ENCODE data around the gene SNRK.

The SNRK gene

GRCh38 chr3:43273416-43273815 is 12.9 kb upstream of the SNRK start:
- no peak for DNase-seq (ENCODE audit: low read depth, low spot score)

- no peak for DNase-seq (ENCODE audit: low read depth, low spot score)
Measured at GRCh38 chr3:43279082-43279481, 7.3 kb upstream of the SNRK start.

DNA sequence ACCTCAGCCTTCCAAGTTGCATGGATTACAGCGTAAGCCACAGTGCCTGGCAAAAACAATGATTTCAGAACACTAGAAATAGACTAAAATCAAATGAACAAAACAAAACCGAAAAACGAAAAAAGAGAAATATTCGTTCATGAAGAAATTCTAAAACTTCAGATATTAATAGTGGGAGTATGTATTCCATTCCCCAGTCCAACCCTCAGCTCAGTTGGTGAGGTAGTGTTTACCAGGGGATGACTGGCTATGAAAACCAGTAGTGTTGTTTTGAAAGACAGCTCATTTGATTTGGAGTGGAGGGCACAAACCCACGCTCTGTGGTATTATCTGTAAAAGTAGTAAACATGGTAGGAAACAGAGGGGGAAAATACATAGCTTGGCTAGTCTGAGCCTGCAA is 6.8 kb upstream of the SNRK start:
- DNase-seq (ENCODE audit: low read depth, low spot score): no peak

- DNase-seq (ENCODE audit: low read depth, low spot score): no peak
Measured at GRCh38 chr3:43281020-43281419, 5.3 kb upstream of the SNRK start.

GRCh38 chr3:43284171-43284570 is 2.2 kb upstream of the SNRK start:
- no peak for DNase-seq (ENCODE audit: low read depth, low spot score)

DNA sequence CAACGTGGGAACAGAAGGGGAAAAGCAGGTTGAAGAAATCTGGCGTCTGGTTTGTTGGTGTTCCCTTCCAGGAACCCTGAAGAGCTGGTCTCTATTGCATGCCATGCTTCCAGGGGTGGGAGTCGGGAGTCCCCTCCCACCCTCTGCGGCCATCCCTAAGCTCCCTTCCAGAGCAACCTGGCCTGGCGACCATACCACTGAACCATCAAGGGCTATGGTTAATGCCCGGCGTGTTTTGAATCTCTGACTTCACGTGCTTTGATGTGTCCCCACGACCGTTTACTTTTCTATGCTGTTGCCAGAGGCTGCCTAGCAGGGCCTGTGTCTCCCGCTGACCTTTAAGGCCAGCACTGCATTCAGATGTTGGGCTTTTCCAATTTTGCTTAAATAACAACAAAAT is 696 bp upstream of the SNRK start:
- no peak for DNase-seq (ENCODE audit: low read depth, low spot score)

GRCh38 chr3:43286841-43287499 is 630 bp downstream of the SNRK start:
- DNase-seq (ENCODE audit: low read depth, low spot score): no peak

DNA sequence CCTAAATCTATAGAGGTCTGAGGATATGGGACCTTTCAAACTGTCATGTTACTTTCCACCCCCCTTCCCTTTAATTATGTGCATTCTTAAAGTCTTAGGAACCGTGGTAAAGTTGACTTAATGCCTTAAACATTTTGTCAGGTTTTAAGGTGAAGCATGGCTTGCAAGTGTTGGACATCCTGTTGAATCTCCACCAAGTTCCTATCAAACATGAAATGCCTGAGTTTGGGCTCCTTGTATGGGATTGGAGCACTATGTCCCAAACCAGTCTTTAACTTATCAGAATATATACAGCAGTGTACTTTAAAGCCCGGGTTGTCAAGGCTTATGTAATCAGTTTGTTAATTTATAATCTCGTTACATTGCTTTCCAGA is 1.1 kb downstream of the SNRK start:
- DNase-seq (ENCODE audit: low read depth, low spot score): no peak

DNA sequence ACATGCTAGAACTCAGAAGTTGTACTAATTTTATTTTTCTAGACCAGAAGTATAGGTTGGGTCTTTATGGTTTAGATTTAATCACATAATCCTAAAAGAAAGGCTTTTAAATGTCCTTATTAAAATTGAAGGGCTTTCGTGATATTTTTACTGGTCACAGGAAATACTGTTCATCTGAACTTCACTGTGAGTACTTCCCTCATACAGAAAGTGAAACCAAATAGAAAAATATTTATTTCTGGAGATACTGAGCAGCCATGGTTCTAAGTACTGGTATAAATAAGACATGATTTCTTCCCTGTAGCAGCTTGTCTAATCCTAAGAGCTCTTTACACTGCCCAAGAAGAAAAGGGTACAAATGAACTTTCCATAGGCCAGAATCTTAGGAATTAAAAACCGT is 2.0 kb downstream of the SNRK start:
- no peak for DNase-seq (ENCODE audit: low read depth, low spot score)

GRCh38 chr3:43288850-43289249 is 2.5 kb downstream of the SNRK start:
- DNase-seq (ENCODE audit: low read depth, low spot score): no peak

DNA sequence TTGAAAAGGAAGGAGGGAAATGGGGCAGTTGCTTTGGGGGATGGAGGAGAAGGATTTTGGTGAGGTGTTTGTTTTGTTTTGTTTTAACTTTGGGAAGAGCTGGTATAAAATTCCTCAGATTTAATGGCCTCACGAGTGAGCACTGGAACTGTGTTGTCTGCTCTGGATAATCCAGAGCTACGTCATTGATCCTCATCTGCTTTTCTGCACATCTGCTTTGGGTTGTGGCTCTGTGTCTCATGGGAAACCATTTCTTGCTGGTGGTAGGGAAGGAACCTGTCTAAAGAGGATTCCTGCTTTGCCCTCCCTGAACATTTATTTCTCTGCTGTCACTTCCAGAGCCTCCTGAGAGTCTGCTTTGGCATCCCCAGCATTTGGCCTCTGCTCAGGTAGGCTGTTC is 3.1 kb downstream of the SNRK start:
- no peak for DNase-seq (ENCODE audit: low read depth, low spot score)

GRCh38 chr3:43289841-43290470 is 3.6 kb downstream of the SNRK start:
- no peak for DNase-seq (ENCODE audit: low read depth, low spot score)

- DNase-seq (ENCODE audit: low read depth, low spot score): no peak
Measured at GRCh38 chr3:43290956-43291355, 4.6 kb downstream of the SNRK start.

- DNase-seq (ENCODE audit: low read depth, low spot score): no peak
Measured at GRCh38 chr3:43291546-43291945, 5.2 kb downstream of the SNRK start.

GRCh38 chr3:43294975-43295374 is 8.6 kb downstream of the SNRK start:
- DNase-seq (ENCODE audit: low read depth, low spot score): no peak

DNA sequence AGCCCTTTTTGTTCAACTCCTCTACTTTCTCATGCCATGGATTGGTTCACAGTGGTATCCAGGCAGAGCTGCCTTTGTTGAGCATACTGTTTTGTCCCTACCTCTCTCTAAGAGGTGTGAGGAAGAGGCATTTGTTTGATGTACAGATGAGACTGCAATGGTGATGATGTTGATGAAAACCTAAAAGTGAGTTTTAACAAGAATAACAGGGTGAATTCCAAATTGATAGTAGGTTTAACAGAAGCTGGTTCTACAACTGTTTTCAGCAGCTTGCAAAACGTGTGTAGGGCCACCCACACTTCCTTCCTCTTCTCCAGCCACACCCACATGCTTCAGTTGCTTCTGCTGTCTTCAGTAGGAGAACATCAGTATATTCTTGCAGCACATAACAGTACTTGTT is 10.2 kb downstream of the SNRK start:
- DNase-seq (ENCODE audit: low read depth, low spot score): peak; percentile 11

DNA sequence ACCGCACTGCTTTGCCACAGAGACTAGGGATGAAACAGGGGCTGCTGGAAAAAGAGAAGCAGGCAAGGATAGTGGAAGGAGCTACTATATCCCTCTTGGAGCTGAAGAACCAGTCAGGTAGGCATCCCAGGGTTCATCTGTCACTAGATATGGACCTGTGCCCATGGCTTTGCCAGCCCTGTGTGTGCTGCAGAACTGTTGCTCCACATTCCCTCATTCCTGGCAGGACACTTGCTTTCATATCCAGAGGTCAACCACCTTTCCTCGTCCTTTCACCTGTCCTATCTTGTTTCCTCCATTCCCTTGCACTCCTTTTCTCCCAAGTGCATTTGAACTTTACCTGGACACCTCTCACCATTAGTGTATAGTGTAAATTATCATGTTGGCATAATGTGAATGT is 12.0 kb downstream of the SNRK start:
- no peak for DNase-seq (ENCODE audit: low read depth, low spot score)

DNA sequence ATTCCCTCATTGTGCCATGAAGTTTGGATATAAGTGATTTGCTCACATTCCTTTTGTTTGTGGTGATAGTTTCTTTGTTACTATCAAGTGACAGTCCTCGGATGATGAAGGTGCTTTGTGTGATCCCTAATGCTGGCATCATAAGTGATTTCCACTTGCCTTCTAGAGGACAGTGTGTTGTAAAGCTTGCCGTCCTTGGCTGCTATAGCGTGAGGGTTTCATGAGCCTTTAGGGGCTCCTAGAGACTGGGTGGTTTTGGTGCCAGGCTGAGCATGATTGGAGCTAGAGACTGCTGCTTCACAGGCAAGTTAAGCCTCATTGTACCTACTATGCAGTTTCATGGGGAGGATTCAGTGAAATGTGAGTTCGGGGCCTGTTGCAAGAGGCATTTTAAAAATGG is 12.4 kb downstream of the SNRK start:
- no peak for DNase-seq (ENCODE audit: low read depth, low spot score)

GRCh38 chr3:43302116-43302880 is 16.0 kb downstream of the SNRK start:
- DNase-seq (ENCODE audit: low read depth, low spot score): no peak

- DNase-seq (ENCODE audit: low read depth, low spot score): no peak
Measured at GRCh38 chr3:43304126-43304525, 17.8 kb downstream of the SNRK start.

DNA sequence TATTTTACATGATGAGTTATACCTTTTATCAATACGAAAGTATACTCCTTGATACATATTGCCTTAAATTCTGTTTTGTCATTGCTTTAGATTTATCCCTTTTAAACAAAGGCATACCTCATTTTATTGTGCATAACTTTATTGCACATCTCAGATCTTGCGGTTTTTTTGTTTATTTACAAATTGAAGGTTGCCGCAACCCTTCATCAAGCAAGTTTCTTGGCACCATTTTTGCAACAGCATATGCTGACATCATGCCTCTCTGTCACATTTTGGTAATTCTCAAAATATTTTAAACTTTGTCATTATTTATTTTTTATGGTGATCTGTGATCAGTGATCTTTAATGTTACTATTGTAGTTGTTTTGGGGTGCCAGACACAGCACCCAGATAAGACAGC is 20.9 kb downstream of the SNRK start:
- DNase-seq (ENCODE audit: low read depth, low spot score): no peak

GRCh38 chr3:43307649-43308048 is 21.3 kb downstream of the SNRK start:
- no peak for DNase-seq (ENCODE audit: low read depth, low spot score)

Measured in activated naive CD8-positive, alpha-beta T cell treated with anti-CD3 and anti-CD28 coated beads, Interleukin-2, amount 50 U/mL, for 16 hours (primary cell).